Thyroid gland (tissue), 4 donors: ENCODE measurements around the gene TBCD. TPM values are rescaled to one million over a fixed set of nuclear protein-coding genes. Genes with fewer than 3 reads are reported as not detected.

Experiments used
- DNase-seq, 2 donors: peaks; one replicate each; pipeline ENCODE4 v3.0.0-alpha.2; 2019
- H3K27ac ChIP-seq, 3 donors: fragments of 200-600 bp; sonication (generic); 1 replicate in 2 of 3; 2 replicates in 1 of 3; pipeline ENCODE4 v1.5.1; 2016 to 2019; ENCODE audit warnings: mild to moderate bottlenecking in 1 of 3, moderate library complexity in 1 of 3
- H3K27me3 ChIP-seq: fragments of 200-600 bp; sonication (generic); one replicate; pipeline ENCODE4 v1.5.1; 2019
- H3K36me3 ChIP-seq, 2 donors: fragments of 200-600 bp; sonication (generic); one replicate each; pipeline ENCODE4 v1.5.1; 2016 to 2019
- H3K4me1 ChIP-seq, 2 donors: fragments of 200-600 bp; sonication (generic); one replicate each; pipeline ENCODE4 v1.5.1; 2017 to 2019
- H3K4me3 ChIP-seq, 3 donors: fragments of 200-600 bp; sonication (generic); replicated peaks in 1 of 3; 1 replicate in 2 of 3; 2 replicates in 1 of 3; pipeline ENCODE4 v1.5.1; 2016; ENCODE audit warnings: mild to moderate bottlenecking in 1 of 3
- H3K9me3 ChIP-seq: fragments of 200-600 bp; sonication (generic); one replicate; pipeline ENCODE4 v1.5.1; 2017
- POLR2A ChIP-seq, 2 donors: fragments of 450-650 bp; IDR thresholded peaks; one replicate each; pipeline ENCODE4 v1.6.1; 2017; ENCODE audit warnings: antibody characterized with exemption in 2 of 2, mild to moderate bottlenecking in 2 of 2, moderate library complexity in 1 of 2
- whole genome bisulfite sequencing, 2 donors: methylation state at CpG; one replicate each; pipeline ENCODE4 v1.1.5; 2017; 5-methylcytosine and 5-hydroxymethylcytosine counted together
- intact Hi-C: fragments of 100-400 bp; cut with DNase I; formaldehyde crosslinking; loops from one replicate; pipeline ENCODE4 v1.15.1; 2023
- total RNA-seq, 4 donors: library from RNA; depleted of rRNA; stranded (reverse); fragments of >200 nt; gene quantifications; one replicate each; pipeline ENCODE4 v1.2.3, GENCODE V29; 2016
- TF ChIP-seq, protein P1 (sequence below), 6 experiments: fragments of 200-600 bp in 3 of 6; fragments of 450-650 bp in 3 of 6; sonication (generic) in 3 of 6; IDR thresholded peaks; one replicate each; pipeline ENCODE4 v1.5.1; 2016 to 2019; ENCODE audit warnings: antibody characterized with exemption in 6 of 6, mild to moderate bottlenecking in 2 of 6, inconsistent platforms in 1 of 6, moderate library complexity in 1 of 6

TBCD gene
- total RNA-seq, 4 donors from 2014 or later = 72.6 to 85.9 (median 79.6) TPM

DNA sequence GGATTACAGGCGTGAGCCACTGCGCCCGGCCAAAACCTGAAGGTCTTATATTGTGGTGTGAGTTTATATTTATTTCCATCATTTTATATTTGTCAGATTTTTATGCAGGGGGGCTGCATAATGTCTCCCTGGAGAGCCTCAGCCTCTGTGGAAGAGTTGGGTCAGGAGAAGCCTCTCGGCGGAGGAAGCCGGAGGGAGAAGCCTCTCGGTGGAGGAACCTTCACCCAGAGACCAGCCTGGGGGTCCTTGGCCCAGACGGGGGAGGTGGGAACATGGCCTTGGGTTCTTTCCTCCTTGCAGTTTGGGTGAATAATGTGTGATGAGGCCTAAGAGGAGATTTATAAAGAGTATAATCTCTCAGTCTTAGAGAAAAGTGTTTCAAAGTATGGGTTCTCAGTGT, 110.3 kb downstream of the TBCD start:
- no peak for DNase-seq
- H3K4me1 ChIP-seq = peaks cover 45 to 74% of the 10 kb centered on the region in 2 donors
- H3K27me3 ChIP-seq = no peaks in the 10 kb centered on the region
- TF ChIP-seq, protein P1, sequence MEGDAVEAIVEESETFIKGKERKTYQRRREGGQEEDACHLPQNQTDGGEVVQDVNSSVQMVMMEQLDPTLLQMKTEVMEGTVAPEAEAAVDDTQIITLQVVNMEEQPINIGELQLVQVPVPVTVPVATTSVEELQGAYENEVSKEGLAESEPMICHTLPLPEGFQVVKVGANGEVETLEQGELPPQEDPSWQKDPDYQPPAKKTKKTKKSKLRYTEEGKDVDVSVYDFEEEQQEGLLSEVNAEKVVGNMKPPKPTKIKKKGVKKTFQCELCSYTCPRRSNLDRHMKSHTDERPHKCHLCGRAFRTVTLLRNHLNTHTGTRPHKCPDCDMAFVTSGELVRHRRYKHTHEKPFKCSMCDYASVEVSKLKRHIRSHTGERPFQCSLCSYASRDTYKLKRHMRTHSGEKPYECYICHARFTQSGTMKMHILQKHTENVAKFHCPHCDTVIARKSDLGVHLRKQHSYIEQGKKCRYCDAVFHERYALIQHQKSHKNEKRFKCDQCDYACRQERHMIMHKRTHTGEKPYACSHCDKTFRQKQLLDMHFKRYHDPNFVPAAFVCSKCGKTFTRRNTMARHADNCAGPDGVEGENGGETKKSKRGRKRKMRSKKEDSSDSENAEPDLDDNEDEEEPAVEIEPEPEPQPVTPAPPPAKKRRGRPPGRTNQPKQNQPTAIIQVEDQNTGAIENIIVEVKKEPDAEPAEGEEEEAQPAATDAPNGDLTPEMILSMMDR (IDR thresholded peaks at IDR 0.05) = no peak
- no peak for TF ChIP-seq POLR2A (IDR thresholded peaks at IDR 0.05)
- no peaks in the 10 kb centered on the region for H3K36me3 ChIP-seq
- H3K27ac ChIP-seq = peak overlapping the region in 1 of 3 donors; percentile 24
- H3K9me3 ChIP-seq = no peaks in the 10 kb centered on the region
- H3K4me3 ChIP-seq = no peak overlapping the region
- whole genome bisulfite sequencing, 2 donors = 92 to 94% methylated on average over 8 of the region's 8 CpGs
- intact Hi-C loops = no loop called here

DNA sequence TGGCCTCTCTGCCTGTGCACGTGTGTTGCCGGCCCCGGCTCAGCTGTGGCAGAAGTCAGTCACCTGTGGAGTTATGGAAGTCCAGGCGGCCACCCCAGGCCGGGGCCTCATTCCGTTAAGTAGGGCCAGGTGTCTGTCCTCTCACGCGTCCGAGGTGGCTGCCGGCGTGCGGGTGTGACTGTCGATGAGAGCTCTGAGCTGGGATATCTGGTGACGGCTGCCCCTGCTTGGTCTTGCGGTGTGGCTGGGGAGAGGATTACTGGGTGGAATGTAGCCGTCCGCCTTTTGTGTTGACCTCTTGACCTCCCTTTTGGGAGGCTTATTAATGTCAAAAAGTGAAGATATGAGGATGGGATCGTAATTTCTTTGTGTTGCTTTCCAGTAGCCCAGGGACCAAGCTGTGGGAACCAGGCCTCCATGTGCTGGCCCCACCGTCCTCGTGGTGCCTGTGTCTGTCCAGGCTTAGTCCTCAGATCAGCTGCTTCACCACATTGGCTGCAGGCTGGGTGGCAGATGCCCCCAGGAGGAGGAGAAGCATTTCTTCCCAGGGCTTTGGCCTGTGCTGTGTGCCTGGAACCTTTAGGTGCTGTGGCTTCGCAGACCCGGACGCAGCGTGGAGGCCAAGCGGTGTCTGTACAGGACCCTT, 111.0 kb downstream of the TBCD start:
- Histone ChIP-seq H3K27me3 (no peaks in the 10 kb centered on the region), H3K4me1 (peaks cover 45 to 79% of the 10 kb centered on the region in 2 donors), H3K36me3 (no peaks in the 10 kb centered on the region), H3K9me3 (no peaks in the 10 kb centered on the region), H3K27ac (peak overlapping the region; percentile 76 to 87 (median 87)), H3K4me3 (no peak overlapping the region)
- no peak for DNase-seq
- intact Hi-C loops = no loop called here
- WGBS, 2 donors = 93 to 94% methylated on average over 24 to 25 of the region's 25 CpGs
- TF ChIP-seq, protein P1 (IDR thresholded peaks at IDR 0.05) = no peak
- TF ChIP-seq POLR2A (IDR thresholded peaks at IDR 0.05) = no peak

DNA sequence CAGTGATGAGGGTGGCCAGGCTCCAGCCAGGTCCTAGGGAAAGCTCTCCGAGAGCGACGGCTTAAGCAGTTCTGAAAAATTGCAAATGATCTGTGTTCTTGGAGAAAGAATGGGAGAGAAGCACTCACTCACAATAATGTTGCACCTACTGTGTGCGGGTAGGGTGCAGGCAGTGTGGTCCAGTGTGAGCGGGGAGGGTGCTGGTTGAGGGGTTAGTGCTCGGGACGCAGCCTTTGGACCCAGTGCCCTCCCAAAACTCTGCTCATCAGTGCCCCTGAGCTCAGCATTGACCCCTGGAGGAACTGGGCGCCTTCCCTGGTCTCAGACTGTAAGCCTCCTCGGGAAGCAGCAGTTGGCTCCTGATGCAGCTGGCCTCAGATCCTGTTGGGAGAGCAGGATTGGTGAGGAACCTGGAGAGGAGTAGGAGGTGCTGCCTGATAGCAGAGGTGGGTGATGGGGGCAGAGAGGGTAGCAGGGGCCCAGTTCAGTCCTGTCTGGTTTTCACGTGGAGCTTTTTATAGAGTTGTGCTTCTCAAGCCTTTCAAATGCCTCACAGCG, 111.6 kb downstream of the TBCD start:
- peak overlapping the region; percentile 76 to 87 (median 87) for H3K27ac ChIP-seq
- DNase-seq = no peak
- no peaks in the 10 kb centered on the region for H3K9me3 ChIP-seq
- no peaks in the 10 kb centered on the region for H3K36me3 ChIP-seq
- intact Hi-C loops = no loop called here
- no peak overlapping the region for H3K4me3 ChIP-seq
- 82 to 84% methylated on average over 11 of the region's 11 CpGs for WGBS, 2 donors
- no peaks in the 10 kb centered on the region for H3K27me3 ChIP-seq
- H3K4me1 ChIP-seq = peaks cover 41 to 76% of the 10 kb centered on the region in 2 donors
- TF ChIP-seq POLR2A (IDR thresholded peaks at IDR 0.05) = no peak
- TF ChIP-seq, protein P1 (IDR thresholded peaks at IDR 0.05) = no peak

DNA sequence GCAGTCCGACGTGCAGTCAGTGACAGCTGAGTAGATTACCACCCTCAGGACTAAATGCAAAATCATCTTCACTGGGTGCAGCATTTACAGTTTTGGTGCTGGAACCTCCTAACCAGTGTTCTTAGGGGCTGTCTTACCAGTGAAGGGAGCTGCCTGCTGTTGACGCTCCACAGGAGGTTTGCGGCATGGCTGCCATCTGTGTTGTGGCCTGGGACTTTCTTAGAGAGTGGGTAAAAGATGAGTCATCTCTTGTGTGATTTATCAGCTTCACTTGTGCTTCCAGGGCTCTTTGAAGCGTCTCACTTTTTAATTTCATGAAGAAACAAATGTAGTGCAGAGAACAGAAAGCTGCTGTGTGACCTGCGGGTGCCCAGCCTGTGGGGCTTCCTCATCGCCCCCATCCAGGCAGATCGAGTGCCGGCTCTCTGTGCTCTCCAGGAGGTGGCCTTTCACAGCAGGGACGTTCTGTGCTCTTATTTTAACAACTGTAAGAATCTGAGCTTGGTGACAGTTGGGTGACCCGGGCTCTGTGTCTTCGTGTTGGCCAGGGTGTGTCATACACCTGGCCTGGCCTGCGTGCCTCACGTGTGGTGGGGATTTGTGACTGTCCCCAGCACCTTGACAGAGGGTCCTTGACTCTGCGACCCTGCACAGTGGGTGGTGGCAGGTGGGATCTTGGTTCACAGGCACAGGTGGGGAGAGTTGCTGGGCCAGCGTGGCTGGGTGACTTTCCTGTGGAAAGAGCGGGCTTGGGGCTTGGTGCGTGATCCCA, 112.3 kb downstream of the TBCD start:
- Histone ChIP-seq H3K4me1 (peaks cover 35 to 69% of the 10 kb centered on the region in 2 donors), H3K27me3 (no peaks in the 10 kb centered on the region), H3K4me3 (no peak overlapping the region), H3K36me3 (no peaks in the 10 kb centered on the region), H3K27ac (peak overlapping the region; percentile 76 to 87 (median 87)), H3K9me3 (no peaks in the 10 kb centered on the region)
- DNase-seq = peak; percentile 82 to 85
- peak in 1 of 2 donors; percentile 27 for TF ChIP-seq POLR2A (IDR thresholded peaks at IDR 0.05)
- TF ChIP-seq, protein P1 (IDR thresholded peaks at IDR 0.05) = no peak
- 44 to 77% methylated on average over 11 to 14 of the region's 18 CpGs for WGBS, 2 donors
- intact Hi-C loops = no loop called here
